ENCODE measurements around the gene ATG16L1. TPM values are rescaled to one million over a fixed set of nuclear protein-coding genes. Genes with fewer than 3 reads are reported as not detected.

The ATG16L1 gene
- total RNA-seq, 1 donor from 2014 or later: 36.7 TPM

DNA sequence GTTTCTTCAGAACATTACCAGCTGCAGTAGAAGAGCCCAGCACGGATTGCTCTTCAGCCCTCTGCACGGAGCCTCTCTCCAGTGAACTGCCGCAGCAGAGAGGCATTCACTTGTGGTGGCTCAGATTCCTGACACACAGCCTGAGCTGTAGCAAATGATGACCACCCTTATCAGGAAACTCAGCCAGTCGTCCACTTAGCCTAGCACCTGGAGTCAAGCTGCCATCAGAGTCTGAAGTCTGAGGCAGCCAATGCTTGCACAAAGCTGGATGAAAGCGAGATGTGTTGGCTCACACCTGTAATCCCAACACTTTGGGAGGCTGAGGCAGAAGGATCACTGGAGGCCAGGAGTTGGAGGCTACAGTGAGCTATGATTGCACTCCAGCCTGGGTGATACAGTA, 44.4 kb downstream of the ATG16L1 start:
- no peak for DNase-seq

DNA sequence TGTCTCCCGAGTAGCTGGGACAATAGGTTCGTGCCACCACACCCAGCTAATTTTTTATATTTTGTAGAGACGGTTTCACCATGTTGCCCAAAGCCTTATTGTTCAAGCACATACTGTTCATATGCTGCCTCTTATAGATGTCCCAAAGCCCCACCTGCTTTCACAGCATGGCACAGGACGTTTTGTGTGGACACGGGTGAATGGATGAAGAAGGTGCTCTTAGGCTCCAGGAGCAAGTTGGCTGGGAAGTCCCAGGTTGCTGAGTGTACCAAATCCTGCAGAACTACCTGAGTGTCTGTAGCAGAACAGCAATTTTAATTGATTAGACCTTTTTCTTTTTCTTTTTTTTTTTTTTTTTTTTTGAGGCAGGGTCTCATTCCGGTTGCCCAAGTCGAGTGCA, 45.6 kb downstream of the ATG16L1 start:
- DNase-seq: no peak

DNA sequence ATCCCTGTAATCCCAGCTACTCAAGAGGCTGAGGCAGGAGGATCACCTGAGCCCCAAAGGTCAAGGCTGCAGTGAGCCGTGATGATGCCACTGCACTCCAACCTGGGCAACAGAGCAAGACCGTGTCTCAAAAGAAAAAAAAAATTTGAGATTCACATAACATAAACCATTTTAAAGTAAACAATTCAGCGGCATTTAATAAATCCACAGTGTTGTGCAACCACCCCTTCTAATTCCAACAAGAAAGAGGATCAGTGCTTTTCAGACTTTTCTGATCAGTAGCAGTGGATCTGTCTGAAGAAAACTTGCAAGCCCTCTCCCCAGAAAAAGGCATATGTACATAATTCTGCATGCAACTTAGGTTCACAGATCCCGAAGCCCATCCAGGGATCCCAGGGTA, 48.9 kb downstream of the ATG16L1 start:
- DNase-seq: no peak

DNA sequence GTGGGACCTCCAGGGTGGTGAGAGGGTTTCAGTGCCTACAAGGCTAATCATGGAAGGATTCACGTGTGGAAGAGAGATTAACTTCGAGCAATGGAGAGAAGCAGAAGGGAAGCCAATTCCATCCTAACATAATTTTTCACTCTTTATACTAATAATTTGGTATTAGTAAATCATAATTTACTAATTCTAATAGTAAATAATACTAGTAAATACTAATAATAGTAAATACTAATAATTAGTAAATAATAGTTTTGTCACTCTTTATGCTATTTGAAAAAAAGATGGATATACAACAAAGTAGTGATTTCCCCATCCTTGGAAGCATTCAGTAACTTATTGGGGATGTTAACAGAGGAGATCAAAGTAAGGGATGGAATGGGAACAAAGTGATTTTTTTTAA, 49.8 kb downstream of the ATG16L1 start:
- DNase-seq: no peak

DNA sequence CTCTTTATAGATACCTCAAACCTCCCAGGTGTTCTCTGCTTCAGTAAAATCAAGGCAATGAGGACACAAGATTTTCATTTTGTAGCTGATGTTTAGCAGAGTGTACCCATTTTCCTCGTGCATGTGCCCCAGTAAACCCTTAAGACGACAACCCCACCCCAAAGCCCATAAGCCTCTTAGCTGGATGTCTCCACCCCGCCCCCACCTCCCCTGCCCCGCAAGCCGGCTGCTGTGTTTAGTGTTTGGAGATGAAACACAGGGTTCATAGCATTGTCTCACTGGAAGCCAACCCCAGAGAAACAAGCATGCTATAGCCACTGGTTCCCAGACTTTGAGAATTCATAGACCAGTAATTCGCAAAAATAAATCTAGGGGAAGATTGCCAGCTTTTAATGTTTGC, 50.3 kb downstream of the ATG16L1 start:
- DNase-seq: no peak

DNA sequence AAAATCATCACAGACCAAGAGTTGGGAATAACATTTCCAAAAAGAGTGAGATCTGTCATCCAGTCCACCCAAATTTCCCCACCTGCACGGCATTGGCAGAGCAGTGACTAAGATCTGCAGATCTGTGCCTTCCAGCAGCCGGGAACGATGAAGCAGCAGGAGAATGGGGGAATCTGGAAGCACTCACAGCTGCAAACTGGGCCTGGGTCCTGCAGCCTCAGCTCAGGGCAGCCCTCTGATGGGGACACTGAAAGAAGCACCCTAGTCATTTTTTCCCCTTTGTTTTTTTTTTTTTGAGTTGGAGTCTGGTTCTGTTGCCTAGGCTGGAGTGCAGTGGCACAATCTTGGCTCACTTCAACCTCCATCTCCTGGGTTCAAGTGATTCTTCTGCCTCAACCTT, 51.8 kb downstream of the ATG16L1 start:
- no peak for DNase-seq

DNA sequence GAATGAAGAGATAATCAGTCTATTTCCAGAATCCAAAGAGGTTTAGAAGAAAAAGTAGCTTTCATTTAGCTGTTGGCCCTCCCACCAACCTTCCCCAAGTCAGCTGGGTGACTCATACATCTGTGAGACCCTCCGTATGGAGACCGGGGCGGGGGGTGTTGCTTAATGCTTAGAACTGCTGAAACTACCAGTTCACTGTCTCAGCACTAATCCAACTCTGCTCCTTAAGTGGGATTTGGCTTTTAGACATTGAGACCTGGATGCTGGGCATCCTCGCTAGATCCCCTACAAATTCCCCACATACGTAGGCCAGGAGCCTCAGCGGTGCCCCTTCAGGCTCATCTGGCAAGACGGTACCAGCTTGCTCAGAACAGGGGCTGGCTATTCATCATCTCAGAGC, 56.1 kb downstream of the ATG16L1 start, which contains the start of gene SAG:
SAG (plus strand) TSS at position 252 of the 400 bp plus-strand sequence. CDS start 1,374 bp downstream, outside the sequence.
- DNase-seq: no peak

DNA sequence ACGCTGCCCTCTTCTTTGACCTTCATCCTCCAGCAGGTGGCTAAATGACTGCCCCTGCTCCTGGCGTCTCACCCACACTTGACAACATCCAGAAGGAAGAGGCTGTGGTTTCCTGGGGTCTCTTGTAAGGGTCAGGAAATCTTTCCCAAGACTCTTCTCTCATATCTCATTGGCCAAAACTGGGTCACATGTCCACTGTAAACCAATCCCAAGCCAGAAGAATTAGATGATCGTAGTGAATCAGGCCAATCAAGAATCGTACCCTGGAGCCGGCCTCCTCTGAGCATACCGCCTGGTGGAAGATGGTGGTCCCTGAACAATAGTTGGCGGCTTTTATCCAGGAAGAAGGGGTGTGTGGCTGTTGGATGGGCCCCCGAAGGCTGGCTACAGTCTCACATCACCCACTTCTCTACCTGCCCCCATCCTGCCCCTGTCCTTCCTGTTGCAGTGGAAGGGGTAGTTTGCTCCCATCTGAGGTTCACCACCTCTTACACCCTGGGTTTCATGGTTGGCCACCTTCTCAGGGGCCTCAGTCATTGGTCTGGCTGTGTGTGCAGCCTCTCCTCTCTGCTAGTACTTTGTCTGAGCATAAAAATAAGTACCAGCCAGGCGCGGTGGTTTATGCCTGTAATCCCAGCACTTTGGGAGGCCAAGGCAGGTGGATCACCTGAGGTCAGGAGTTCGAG, 59.9 kb downstream of the ATG16L1 start:
- no peak for DNase-seq

DNA sequence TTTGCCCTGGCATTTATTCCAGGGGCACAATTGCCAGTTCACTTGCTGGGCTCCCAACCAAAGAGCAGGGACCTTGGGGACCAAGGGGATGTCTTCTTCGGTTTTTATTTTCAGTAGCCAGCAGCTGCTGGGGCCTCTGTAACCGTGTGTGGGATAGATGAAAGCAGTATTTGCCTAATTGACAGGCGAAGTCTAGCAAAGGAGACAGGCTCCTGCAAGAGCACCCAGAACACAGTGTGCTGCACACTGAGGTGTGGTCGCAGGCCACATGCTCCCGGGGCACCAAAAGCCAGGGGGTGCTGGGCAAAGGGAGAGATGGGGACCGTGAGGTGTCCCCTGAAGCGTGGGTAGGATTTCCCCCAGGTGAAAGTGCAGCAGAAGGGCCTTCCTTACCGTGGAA, 61.4 kb downstream of the ATG16L1 start:
- no peak for DNase-seq

DNA sequence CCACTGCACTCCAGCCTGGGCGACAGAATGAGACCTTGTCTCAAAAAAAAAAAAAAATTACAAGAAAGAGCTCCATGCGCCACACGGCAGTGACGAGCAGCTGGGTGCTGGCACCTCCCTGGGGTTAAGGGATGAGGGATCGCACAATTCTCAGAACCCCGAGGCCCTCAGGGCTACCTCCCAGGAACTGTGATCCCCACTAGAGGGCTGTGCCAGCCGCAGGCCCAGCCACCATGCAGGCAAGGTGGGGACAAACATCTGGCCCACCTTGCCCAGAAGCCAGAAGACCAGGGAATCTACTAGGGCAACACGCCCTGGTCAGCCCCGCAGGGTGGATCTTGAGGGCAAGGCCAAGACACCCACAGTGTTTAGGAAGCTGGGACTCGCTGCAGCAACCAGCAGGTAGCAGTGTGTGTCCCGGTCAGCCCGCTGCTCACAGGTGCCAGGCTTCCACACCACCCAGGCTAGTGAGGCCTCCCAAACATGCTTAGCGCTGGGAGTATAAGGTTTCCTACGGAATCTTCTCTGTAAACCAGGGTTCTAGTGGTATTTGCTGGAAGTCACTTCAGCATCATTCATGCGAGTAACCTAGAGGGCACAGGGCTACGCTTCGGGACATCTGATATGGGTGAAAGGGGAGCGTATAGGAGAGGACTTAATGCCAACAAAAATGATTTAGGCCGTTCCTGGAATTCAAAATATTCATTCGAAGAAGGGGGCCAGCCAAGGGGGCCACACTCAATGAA, 62.9 kb downstream of the ATG16L1 start:
- no peak for DNase-seq

DNA sequence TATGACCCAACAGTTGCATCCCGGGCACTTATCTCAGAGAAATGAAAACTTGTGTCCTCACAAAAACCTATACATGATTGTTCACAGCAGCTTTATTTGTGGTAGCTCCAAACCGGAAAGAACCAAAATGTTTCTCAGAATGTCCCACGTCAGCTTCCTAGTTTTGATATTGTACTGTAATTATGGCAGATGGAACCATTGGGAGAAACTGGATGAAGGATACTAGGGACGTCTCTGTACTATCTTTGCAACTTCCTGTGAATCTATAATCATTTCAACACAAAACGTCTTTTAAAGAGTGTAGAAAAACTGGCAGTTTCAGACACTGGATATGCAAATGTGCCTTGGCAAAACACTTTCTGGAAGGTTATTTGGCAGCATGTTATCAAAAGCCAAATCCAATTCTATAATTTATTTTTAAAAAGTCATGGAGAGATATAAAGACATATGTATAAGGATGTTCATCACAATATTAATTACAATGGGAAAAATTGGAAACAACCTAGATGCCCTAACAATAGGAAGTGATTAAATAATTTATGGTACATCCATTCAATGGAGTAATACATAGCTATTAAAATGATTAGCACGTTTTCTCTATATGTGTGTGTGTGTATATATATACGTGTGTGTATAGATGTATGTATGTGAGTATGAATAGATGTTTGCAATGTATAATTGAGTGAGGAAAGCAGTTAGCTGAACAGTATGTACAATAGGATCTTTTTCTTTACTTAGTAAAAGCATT, 65.9 kb downstream of the ATG16L1 start:
- no peak for DNase-seq

DNA sequence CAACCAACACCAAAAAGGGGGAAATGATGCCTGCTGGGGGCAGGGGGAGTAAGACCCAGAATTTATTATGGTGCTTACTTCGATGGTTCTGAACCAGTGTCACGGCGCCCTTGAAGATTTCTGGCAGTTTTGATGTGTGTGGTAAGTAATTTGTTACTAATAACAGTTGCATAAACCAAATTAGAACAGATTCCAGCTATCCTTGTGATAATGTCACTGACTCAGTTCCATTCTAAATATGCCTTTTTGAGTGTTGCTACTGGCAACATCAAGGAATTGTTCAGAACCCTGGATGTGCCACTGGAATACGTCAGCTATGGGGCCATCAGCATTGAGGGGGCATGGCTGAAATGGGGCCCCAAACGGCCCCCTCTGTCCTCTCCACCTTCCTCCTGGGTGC, 67.8 kb downstream of the ATG16L1 start:
- DNase-seq: no peak

DNA sequence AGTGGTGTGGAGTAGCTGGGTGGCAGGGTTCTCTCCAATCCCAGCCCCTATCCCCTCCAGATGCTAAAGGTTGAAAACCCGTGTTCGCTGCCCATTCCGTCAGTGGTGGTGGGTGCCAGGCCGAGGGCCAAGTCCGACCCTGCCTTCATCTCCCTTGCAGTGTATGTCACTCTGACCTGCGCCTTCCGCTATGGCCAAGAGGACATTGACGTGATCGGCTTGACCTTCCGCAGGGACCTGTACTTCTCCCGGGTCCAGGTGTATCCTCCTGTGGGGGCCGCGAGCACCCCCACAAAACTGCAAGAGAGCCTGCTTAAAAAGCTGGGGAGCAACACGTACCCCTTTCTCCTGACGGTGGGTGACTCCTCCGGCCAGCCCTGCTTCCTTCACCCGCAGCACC, 69.0 kb downstream of the ATG16L1 start:
- DNase-seq: no peak

DNA sequence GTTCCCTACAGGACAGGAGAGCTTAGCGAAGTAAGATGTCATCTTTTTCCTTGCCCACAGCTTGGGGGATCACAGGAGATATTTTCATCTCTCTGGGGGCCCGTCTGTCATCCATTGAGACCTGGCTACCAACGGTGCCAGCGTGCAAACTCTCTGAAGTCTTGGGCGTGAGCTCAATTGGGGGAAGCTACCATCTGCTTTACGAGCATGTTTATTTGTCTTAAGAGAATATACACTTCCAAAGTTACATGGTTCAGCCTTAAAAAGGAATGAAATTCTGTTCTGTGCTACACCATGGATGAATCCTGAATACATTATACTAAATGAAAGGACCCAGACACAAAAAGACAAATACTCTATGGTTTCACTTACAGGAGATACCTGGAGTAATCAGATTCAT, 69.7 kb downstream of the ATG16L1 start:
- DNase-seq: no peak

DNA sequence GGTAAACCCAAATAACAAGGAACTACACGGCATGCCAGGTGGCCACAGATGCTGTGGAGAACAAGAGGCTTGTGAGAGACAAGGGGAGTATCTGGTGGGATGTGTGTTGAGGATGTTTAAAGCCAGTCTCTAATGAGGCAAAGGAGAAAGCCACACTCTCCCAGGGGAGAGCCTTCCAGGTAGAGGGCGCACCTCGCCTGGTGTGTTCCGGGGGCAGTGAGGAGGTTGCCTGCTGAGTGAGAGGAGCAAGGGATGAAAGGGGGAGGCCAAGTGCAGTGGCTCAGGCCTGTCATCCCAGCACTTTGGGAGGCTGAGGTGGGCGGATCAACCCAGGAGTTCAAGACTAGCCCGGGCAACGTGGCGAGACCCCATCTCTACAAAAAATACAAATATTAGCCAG, 72.4 kb downstream of the ATG16L1 start:
- DNase-seq: no peak

DNA sequence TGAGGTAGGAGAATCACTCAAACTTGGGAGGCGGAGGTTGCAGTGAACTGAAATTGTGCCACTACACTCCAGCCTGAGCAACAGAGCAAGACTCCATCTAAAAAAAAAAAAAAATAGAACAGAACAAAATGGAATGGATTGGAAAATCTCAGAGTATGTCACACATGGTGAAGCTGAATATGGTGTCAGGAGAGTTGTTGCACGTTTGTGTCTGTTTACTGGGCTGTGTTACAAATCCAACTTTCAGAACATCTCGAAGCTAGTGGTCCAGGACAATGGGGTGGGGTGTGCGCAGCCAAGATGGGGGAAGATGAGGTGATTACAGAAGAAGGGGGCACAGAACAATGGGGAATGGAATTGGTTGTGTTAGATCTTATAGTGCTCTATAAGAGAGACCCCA, 73.8 kb downstream of the ATG16L1 start:
- no peak for DNase-seq

DNA sequence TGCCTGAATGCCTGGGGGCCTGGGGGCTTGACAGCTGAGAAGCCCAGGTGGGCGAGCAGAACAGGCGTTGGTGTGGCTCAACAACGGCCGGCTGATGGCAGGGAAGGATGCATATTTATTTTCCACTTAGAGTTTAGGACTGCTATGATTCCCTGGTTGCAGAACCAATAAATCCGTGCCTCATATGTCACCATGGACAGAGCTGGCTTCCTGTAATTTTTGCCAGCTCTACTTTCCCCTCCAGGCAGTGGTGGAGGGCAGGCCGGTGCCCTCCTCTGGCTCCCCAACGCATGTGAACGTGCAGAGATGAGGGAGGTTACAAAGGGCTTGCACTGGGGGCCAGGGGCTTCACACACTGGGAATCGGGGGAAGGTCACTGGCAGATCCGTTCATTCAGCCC, 74.3 kb downstream of the ATG16L1 start:
- DNase-seq: no peak

DNA sequence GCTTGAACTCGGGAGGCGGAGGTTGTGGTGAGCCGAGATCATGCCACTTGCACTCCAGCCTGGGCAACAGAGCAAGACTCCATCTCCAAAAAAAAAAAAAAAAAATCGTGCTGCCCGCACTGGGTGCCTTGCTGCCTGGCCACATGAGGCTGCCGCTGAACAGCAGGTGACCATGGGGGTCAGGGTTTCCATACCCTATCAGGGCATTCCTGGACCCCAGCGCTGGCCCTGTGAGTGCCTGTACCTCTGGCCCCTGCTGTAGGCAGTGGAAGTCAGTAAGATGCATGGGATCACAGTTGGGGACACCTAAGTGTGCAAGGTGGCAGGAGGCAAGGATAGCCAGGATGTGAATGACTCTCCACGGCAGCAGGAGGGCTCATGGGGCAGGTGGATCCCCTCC, 75.0 kb downstream of the ATG16L1 start:
- DNase-seq: no peak

DNA sequence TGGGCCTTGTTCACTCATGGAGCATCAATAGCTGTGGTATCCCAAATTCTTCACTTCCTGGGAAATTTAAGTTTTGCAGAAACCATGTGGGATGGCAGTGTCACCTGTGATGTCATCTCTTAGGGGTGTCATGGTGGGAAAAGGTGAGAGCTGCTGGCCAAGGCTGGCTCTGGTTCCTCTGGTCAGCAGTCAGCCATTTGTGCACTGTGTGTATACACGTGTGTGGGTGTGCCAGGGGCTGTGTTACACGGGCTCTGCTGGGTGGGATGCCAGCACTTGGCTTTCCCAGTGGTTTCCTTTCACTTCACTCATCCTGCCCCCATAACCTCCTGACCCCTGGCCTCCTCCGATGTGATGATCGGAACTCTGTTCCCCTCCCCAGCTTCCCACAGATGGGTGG, 77.4 kb downstream of the ATG16L1 start:
- DNase-seq: no peak

DNA sequence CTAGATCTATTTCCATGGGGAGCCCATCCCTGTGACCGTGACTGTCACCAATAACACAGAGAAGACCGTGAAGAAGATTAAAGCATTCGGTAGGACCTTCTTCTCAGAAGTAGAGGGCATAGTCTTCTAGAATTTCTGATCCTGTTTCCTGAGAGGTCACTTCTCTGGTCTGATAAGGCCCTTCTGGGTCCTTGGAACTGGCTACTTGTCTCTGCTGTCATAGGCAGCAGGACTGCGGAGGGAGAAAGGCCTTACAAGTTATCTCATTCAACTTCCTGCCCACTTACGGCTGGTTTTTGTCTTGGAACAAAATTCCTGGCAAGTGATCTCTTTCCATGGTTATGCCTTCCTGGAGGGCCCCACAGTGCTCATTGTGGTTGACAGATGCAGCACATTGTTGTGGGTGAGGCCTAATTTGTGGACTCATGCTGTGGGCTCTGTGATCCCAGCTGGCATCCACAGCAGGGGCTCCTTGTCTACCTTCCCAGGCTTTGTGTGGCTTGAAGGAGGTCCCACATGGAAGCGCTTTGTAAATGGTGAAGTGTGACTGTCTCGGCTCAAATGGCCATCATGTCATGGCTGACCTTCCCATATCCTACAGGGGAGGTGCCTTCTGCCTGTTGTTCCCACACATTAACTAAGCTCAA, 78.1 kb downstream of the ATG16L1 start:
- DNase-seq: no peak

DNA sequence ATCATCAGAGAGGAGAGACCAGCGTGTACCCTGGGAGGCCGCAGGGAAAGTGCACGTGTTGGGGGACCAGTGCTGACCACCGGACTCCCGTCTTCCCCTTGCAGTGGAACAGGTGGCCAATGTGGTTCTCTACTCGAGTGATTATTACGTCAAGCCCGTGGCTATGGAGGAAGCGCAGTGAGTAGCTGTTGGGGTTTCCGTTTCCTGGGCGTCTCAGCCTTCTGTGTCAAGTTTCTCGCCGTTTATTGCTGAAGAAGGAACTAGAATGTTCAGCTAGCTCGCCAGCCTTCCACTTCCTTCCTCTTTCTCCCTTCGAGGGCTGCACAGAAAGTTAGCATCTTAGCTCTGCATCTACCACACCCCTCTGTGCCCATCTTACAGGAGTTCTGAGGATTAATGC, 80.1 kb downstream of the ATG16L1 start:
- DNase-seq: no peak

DNA sequence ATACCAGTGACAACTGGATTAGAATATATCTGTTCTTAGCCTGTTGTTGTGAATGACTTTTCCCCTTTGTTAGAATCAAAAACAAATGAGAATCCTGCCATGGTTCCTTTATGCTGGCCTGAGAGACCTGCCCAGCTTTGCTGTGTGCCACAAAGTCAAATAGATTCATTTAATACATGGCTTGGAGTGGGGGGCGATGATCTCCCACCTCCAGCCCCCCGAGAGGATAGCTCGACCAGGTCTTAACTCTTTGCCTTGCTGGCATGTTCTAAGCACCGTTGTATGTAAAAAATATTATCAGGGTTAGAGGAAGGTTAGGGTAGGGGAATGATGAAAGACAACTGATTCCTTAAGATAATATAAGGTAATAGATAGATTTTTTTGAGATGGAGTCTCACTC, 80.7 kb downstream of the ATG16L1 start:
- no peak for DNase-seq

DNA sequence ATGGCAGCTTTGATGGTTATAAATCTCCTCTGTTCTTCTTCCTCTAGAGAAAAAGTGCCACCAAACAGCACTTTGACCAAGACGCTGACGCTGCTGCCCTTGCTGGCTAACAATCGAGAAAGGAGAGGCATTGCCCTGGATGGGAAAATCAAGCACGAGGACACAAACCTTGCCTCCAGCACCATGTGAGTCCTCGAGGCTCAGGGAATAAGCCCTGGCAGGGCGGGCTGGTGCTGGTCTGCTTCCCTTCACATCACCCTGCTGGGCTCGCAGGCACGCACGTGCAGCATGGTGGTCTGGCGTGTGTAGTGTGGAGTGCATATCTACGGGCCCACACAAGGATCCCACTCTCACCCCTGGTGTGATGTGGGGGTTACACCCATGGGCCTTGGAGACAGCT, 83.4 kb downstream of the ATG16L1 start:
- no peak for DNase-seq

All from occipital lobe (tissue), 2 donors.